PC-3 (cell line): ENCODE results near the gene ABCC3. TPM values are rescaled to one million over a fixed set of nuclear protein-coding genes. Genes with fewer than 3 reads are reported as not detected.

Experiments
- ATAC-seq: fragments of 200-7000 bp; cut with Tn5 transposase; 2 replicates; pipeline ENCODE4 v1.9.1; 2020; ENCODE audit warnings: mild to moderate bottlenecking, moderate library complexity
- BruUV-seq: library from RNA; stranded (reverse); fragments of 400-500 nt; replicated peaks from 2 replicates; lab custom pipeline; 2021; lab: Mats Ljungman, UMichigan
- CTCF ChIA-PET: fragments of 300-600 bp; sonication (Branson Sonifier 250); formaldehyde crosslinking; loops from one replicate; lab custom pipeline; 2022; ENCODE audit warnings: antibody characterized with exemption; lab: Charles Lee
- POLR2A ChIA-PET: fragments of 300-600 bp; sonication (Branson Sonifier 250); formaldehyde crosslinking; loops from one replicate; lab custom pipeline; 2022; ENCODE audit warnings: antibody characterized with exemption; ENCODE audit not compliant: unreplicated experiment; lab: Charles Lee
- DNase-seq: peaks from one replicate; pipeline ENCODE4 v3.0.0-alpha.2; 2015
- H2AFZ ChIP-seq: fragments of 300-600 bp; sonication (generic); 2 replicates; pipeline ENCODE4 v1.6.0; 2016; ENCODE audit warnings: antibody characterized with exemption, low read length
- H3F3A ChIP-seq: fragments of 300-600 bp; sonication (generic); one replicate; pipeline ENCODE4 v1.6.0; 2017; ENCODE audit warnings: antibody characterized with exemption, low read length, control low read depth, mild to moderate bottlenecking; ENCODE audit not compliant: unreplicated experiment
- H3K27ac ChIP-seq: fragments of 300-600 bp; sonication (generic); 2 replicates; pipeline ENCODE4 v1.5.1; 2016; ENCODE audit warnings: mild to moderate bottlenecking, low read length
- H3K27me3 ChIP-seq: fragments of 300-600 bp; sonication (generic); 2 replicates; pipeline ENCODE4 v1.6.1; 2016; ENCODE audit warnings: low read length, mixed read lengths
- H3K36me3 ChIP-seq: fragments of 300-600 bp; sonication (generic); 2 replicates; pipeline ENCODE4 v1.6.1; 2016; ENCODE audit warnings: low read depth, mixed run types, low read length, mixed read lengths
- H3K4me1 ChIP-seq: fragments of 300-600 bp; sonication (generic); 2 replicates; pipeline ENCODE4 v1.5.1; 2016; ENCODE audit warnings: low read length; ENCODE audit not compliant: insufficient read depth
- H3K4me2 ChIP-seq: fragments of 300-600 bp; sonication (generic); 2 replicates; pipeline ENCODE4 v1.6.0; 2016; ENCODE audit warnings: low read length
- H3K4me3 ChIP-seq: fragments of 300-600 bp; sonication (generic); 2 replicates; pipeline ENCODE4 v1.5.1; 2016; ENCODE audit warnings: mild to moderate bottlenecking, low read length, mixed read lengths
- H3K79me2 ChIP-seq: fragments of 300-600 bp; sonication (generic); 2 replicates; pipeline ENCODE4 v1.6.1; 2017; ENCODE audit warnings: low read length, mixed read lengths
- H3K9ac ChIP-seq: fragments of 300-600 bp; sonication (generic); 2 replicates; pipeline ENCODE4 v1.6.0; 2016; ENCODE audit warnings: mild to moderate bottlenecking, low read length
- H3K9me2 ChIP-seq: fragments of 300-600 bp; sonication (generic); replicated peaks from 2 replicates; pipeline ENCODE4 v1.6.1; 2016; ENCODE audit warnings: mixed run types, low read length, mixed read lengths
- H3K9me3 ChIP-seq: fragments of 300-600 bp; sonication (generic); 2 replicates; pipeline ENCODE4 v1.6.1; 2016; ENCODE audit warnings: low read length, mixed read lengths
- H4K20me1 ChIP-seq: fragments of 300-600 bp; sonication (generic); 2 replicates; pipeline ENCODE4 v1.6.1; 2016; ENCODE audit warnings: low read length, mixed read lengths
- EZH2 ChIP-seq: fragments of 300-600 bp; sonication (generic); IDR thresholded peaks from one replicate; pipeline ENCODE4 v1.6.1; 2017; ENCODE audit warnings: antibody characterized with exemption, mild to moderate bottlenecking, low read length; ENCODE audit not compliant: unreplicated experiment
- EZH2phosphoT487 ChIP-seq: fragments of 300-600 bp; sonication (generic); IDR thresholded peaks from 2 replicates; pipeline ENCODE4 v1.6.1; 2018; ENCODE audit warnings: mild to moderate bottlenecking, antibody characterized with exemption, low read length, borderline replicate concordance
- intact Hi-C: fragments of 100-400 bp; cut with micrococcal nuclease; formaldehyde crosslinking; loops from 2 replicates; pipeline ENCODE4 v1.9.0; 2023
- total RNA-seq: library from RNA; depleted of rRNA; stranded (reverse); fragments of >200 nt; gene quantifications from 2 replicates; pipeline ENCODE4 v1.2.3, GENCODE V29; 2014
- TF ChIP-seq, protein P1 (sequence below): fragments of 300-600 bp; sonication (generic); conservative IDR thresholded peaks from 2 replicates; pipeline ENCODE4 v1.5.1; 2017; ENCODE audit warnings: antibody characterized with exemption, low read depth, mild to moderate bottlenecking, low read length

The ABCC3 gene
- total RNA-seq, 1 experiment from 2014 or later = 50.2 TPM

- no peak overlapping the region for H3K4me3 ChIP-seq
- H3K4me1 ChIP-seq = peaks cover 34% of the 10 kb centered on the region
- H3K9me3 ChIP-seq = no peaks in the 10 kb centered on the region
- H3F3A ChIP-seq = no peaks in the 10 kb centered on the region
- H3K27me3 ChIP-seq = no peaks in the 10 kb centered on the region
- H3K9ac ChIP-seq = no peak overlapping the region
- TF ChIP-seq EZH2phosphoT487 = no peak
- no peak for TF ChIP-seq EZH2
- TF ChIP-seq, protein P1, sequence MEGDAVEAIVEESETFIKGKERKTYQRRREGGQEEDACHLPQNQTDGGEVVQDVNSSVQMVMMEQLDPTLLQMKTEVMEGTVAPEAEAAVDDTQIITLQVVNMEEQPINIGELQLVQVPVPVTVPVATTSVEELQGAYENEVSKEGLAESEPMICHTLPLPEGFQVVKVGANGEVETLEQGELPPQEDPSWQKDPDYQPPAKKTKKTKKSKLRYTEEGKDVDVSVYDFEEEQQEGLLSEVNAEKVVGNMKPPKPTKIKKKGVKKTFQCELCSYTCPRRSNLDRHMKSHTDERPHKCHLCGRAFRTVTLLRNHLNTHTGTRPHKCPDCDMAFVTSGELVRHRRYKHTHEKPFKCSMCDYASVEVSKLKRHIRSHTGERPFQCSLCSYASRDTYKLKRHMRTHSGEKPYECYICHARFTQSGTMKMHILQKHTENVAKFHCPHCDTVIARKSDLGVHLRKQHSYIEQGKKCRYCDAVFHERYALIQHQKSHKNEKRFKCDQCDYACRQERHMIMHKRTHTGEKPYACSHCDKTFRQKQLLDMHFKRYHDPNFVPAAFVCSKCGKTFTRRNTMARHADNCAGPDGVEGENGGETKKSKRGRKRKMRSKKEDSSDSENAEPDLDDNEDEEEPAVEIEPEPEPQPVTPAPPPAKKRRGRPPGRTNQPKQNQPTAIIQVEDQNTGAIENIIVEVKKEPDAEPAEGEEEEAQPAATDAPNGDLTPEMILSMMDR = no peak
- intact Hi-C loops = no loop called here
- ChIA-PET CTCF (interaction anchor here (0.6 to 1.5 kb wide), 4 partner anchors 34 to 76 kb away, joined by 5 to 21 read pairs (median 8); no protein-coding TSS in a partner anchor), POLR2A (no interaction called here)
- H3K4me2 ChIP-seq = peak overlapping the region; percentile 54; the same call in 1 of the 2 replicates
- DNase-seq (no peak), ATAC-seq (no peak)
- no TSS peak for BruUV-seq
- no peaks in the 10 kb centered on the region for H3K79me2 ChIP-seq
- no peaks in the 10 kb centered on the region for H4K20me1 ChIP-seq
- H2AFZ ChIP-seq = 0 out of 2 replicates have a peak overlapping the region, but pooled peaks have one; percentile 43
- no peaks in the 10 kb centered on the region for H3K36me3 ChIP-seq
- H3K27ac ChIP-seq = no peak overlapping the region
- no peaks in the 10 kb centered on the region for H3K9me2 ChIP-seq
Observed at GRCh38 chr17:50627036-50627781, 7.5 kb upstream of the ABCC3 start.

DNA sequence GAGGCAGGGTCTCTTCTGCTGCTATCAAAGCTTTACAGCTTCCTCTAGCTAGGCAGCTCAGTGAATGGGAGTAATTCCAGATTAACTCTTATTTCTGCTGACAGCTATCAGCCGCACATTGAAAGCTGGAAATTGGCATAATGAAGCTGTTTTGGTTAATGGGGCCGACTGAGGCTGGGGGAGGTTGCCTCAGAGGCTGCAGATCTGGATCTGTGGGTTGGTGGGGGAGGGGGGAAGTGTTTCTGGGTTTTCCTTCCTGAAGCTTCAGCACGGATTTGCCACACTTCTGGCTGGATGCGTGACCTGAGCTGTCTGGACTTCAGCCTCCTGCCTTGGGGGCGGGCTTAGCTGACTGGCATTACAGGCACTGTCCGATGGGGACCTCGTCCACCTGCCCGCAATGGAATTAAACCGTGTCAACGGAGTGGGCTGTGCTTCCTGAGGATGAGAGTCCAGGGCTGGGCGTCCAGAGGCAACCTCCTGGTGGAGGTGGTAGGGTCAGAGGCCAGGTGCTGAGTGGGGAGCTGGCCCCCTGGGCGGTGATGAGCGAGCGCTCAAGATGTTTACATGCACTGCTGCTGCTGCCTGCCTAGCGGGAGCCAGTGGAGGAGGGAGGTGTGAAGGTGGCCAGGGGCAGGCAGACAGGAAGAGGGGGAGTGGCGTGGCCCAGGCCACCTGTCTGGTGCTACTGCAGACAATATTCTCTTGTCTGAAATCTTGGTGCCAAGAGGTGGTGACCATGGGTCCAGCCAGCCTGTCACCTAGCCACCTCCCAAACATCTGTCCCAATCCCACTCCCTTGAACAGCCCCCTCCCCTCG is 6.7 kb upstream of the ABCC3 start:
- intact Hi-C loops = loop anchor here (1.0 kb wide), 1 partner anchor 146 kb away; no protein-coding TSS in a partner anchor
- CTCF ChIA-PET = interaction anchor here (1.2 kb wide), 2 partner anchors 67 to 77 kb away, joined by 5 to 7 read pairs; no protein-coding TSS in a partner anchor
- peak overlapping the region; percentile 54 for H3K4me2 ChIP-seq
- H4K20me1 ChIP-seq = no peaks in the 10 kb centered on the region
- ATAC-seq (peak; percentile 30), DNase-seq (peak; percentile 48)
- H3K27ac ChIP-seq = no peak overlapping the region
- no peak overlapping the region for H3K9ac ChIP-seq
- H3K79me2 ChIP-seq = no peaks in the 10 kb centered on the region
- no TSS peak for BruUV-seq
- peak overlapping the region; percentile 43 for H2AFZ ChIP-seq
- no peaks in the 10 kb centered on the region for H3K9me2 ChIP-seq
- no peaks in the 10 kb centered on the region for H3F3A ChIP-seq
- no peaks in the 10 kb centered on the region for H3K27me3 ChIP-seq
- peak overlapping the region; percentile 32 for H3K4me3 ChIP-seq
- H3K36me3 ChIP-seq = no peaks in the 10 kb centered on the region
- TF ChIP-seq, protein P1 = no peak
- no peak for TF ChIP-seq EZH2phosphoT487
- TF ChIP-seq EZH2 = no peak
- peaks cover 36% of the 10 kb centered on the region for H3K4me1 ChIP-seq
- no peaks in the 10 kb centered on the region for H3K9me3 ChIP-seq
- POLR2A ChIA-PET = no interaction called here
